T47D (cell line): ENCODE measurements around the gene VAV3.

Experiments used
- DNase-seq, 2 experiments: peaks; one replicate each; pipeline versions ENCODE4 v3.0.0 to v3.0.0-alpha.2; 2011 to 2012; ENCODE audit warnings: low read depth in 1 of 2, low spot score in 1 of 2
- JUND ChIP-seq: IDR thresholded peaks from 2 replicates; pipeline ENCODE4 v1.6.1; 2012; ENCODE audit warnings: low read depth
- in situ Hi-C: cut with HindIII; loops from 2 replicates; pipeline ENCODE4 v1.10.0; 2016; ENCODE audit warnings: low sequenced_read_pairs, low pct_unique_long_range_greater_than_20kb

The VAV3 gene

DNA sequence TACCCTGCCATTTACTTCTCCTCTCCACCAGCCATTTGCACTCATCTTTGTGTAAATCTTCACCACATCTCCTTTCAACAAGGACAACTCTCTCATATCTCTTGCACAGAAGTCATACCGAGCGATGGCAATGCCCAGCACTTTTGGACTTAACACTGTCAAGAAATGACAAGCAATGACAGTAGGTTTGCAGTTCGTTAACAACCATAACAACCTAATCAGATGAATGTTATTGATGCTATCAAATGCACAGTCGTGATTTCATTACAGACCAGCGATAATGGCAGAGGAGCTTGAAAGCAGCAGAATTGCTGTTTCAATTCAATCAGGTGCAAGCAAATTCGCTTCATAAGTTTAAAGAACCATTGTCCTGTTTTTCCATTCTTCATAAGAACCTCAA is 390.9 kb downstream of the VAV3 start:
- in situ Hi-C loops: no loop called here

DNA sequence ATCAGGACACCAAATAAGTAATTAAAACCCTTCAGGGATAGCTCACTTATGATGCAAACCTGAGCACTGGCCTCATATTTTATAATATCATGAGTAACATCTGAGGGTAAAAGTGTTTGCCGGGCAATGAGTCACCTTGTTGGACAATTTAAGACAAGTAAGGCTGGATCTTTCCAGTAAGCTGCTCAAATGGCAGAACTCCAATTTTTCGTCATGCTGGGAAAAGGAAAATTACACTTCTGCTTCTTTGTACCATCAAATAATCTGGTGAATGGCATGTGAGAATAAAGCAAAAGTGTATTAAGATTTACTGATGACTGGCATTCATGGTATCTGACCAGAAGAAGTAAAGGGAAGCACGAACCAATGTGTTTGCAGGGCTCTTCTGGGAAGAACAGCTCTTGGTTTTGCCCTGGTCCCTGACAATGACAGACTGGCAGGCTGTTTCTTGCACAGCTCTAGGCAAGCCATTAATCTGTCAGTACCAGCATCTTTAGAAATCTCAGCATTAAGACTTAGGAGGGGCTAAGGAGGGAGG is 392.2 kb downstream of the VAV3 start:
- in situ Hi-C loops: no loop called here
- DNase-seq: peak; percentile 37 to 75
- peak; percentile 87 for TF ChIP-seq JUND

More for the DNA sequence above, 390.9 kb downstream of the VAV3 start:
- DNase-seq: no peak
- no peak for TF ChIP-seq JUND

DNA sequence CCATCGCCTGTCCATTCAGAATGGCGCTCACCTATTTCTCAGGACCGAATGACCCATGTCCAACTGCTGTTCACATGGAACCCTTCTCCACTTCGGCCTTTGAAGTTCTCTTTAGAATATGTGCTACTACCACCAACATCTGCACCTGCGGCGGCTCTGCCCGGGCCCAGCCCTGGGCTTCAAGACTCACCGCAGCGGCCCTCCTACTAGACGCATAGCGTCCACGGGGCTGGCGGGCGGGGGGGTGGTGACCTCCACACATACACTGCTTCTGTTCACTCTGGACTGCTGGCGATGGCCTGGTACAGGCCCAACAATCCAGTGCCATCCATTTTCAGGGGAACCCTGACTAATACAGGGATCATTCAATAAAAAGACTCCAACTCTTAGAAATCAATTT is 394.2 kb downstream of the VAV3 start:
- no peak for DNase-seq
- in situ Hi-C loops: no loop called here
- TF ChIP-seq JUND: no peak

DNA sequence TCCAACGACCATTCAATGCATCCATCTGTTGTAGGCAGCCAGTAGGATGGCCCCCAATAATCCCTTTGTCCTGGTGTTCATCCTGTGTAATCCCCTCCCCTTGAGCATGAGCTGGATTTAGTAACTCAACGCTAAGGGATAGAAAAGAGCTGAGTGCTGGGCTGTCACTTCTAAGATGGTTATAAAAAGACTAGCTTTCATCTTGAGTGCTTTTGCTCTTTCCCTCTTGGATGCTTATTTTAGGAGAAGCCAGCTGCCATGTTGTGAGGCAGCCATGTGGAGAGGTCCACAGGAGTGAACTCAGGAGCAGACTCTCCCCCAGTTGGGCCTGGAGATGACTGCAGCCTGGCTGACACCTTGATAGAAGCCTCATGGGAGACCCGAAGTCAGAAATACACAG is 401.5 kb downstream of the VAV3 start:
- DNase-seq: no peak
- TF ChIP-seq JUND: no peak
- in situ Hi-C loops: no loop called here

DNA sequence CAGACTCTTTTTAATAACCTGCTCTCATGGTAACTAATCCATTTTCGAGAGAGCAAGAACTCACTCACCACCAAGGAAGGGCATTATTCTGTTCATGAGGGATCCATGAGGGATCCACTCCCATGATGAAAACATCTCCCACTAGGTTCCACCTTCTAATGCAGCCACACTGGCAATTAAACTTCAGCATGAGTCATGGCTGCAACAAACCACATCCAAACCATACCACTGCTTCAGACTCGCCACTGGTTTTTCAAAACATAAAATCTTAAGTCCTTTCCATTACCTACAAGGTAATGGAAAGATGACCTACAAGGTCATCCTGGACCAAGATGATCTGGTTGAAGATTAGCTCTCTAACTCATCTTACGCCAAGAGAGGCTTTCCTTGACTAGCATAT is 405.1 kb downstream of the VAV3 start:
- in situ Hi-C loops: no loop called here
- no peak for DNase-seq
- no peak for TF ChIP-seq JUND

DNA sequence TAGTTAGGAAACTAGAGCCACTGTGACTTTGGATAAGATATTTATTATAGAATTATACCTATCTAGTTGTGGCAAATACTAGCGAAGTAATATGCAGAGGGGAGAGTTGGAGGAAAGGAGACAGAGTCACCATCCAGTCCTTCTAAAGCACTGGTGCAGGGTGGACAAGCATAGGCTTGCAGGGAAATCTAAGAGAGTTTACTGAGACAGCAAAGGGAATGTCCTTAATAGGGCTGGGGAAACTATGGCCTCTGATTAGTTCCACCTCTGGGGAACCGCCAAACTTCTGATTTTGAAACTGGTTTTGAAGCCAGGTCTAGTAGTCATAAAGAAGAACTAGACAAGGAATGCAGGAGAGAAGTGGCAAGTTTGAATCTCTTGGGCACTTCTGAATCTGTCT is 407.9 kb downstream of the VAV3 start:
- no peak for TF ChIP-seq JUND
- in situ Hi-C loops: no loop called here
- DNase-seq: no peak

DNA sequence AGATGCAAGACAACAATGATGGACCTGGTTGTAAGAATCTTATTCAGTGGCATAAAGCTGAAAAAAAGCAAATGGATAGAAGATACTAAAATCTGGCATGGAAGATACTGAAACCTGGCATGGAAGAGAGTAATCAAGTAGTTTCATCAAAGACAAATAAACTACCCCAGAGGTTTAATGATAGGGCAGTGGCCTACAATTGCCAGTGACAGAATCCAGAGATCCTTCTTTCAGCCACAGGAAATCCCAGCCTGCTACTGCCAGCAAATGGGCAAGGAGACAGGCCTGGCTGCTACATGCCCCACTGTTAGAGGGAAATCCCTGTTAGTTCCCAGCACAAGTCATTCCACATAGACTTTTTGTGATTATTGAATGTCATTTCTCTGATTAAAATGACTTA is 409.4 kb downstream of the VAV3 start:
- DNase-seq: no peak
- in situ Hi-C loops: no loop called here
- no peak for TF ChIP-seq JUND

DNA sequence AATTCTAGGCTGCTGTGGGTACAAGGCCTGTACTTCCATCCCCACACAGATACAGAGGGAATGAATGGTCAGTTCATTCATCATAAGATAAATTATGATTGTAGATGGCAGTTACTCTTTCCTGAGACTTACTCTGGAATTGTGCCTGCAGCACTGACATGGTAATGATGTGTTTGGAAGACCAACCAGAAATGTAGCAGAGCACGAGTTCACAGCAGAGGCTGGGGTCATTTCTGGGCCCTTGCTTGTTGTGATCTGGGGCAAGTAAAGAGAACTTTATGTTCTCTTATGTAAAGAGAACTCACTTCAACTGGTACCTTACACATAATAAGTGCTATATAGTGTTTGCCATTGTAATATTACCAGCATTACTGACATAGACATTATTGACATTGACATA is 412.2 kb downstream of the VAV3 start:
- TF ChIP-seq JUND: no peak
- in situ Hi-C loops: no loop called here
- DNase-seq: no peak

DNA sequence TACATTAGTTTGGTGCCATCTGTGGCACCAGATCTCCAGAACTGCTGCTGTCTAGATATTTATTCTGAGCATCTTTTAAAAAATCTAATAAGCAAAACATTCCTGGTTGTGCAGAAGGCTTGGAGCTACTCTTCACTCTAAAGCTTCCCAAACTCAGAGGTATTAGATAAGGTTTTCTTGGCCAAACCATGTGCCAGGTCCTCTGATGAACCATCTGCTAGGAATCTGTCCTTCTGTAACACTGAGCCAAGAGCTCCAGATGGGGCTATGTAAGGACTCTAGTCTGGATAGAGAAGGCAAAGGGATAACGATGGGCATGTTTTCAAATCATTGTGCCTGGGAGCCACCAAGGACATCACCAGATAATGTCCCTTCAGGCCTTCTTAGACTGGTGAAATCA is 413.5 kb downstream of the VAV3 start:
- in situ Hi-C loops: no loop called here
- no peak for TF ChIP-seq JUND
- no peak for DNase-seq

DNA sequence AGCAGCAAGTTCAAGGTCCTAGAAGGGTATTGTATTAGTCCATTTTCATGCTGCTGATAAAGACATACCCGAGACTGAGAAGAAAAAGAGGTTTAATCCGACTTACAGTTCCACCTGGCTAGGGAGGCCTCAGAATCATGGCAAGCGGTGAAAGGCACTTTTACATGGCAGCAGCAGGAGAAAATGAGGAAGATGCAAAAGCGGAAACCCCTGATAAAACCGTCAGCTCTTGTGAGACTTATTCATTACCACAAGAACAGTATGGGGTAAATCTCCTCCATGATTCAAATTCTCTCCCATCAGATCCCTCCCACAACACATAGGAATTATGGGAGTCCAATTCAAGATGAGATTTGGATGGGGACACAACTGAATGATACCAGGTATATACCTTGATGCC is 414.6 kb downstream of the VAV3 start:
- in situ Hi-C loops: no loop called here
- no peak for TF ChIP-seq JUND
- no peak for DNase-seq

DNA sequence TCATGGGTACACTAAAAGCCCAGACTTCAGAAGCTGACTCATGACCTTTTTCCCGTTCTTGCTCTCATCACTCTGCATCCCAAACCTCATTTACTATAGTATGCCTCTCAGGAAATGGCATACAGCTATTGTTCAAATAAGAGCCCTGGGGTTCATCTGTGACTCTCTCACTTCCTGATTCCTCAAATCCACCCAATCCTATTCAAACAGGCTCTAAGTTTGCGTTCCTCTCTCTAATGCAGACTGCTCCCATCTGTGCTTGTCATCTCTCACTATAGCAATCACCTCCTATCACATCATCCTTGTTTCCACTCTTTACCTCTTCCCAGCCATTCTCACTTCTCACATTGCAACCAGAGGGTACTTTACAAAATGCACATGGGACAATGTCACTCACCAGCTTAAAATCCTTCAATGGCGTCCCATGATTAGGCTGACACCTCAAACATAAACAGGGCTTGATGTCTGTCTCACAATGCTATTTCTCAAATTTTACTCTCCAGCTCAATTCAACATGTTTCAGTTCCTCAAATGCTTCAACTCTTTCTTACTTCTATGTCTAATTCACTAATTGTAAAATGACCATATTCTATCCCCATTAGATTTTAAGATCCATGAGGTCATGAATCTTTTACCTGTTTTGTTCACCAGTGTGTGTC is 415.7 kb downstream of the VAV3 start:
- no peak for DNase-seq
- no peak for TF ChIP-seq JUND
- in situ Hi-C loops: no loop called here

DNA sequence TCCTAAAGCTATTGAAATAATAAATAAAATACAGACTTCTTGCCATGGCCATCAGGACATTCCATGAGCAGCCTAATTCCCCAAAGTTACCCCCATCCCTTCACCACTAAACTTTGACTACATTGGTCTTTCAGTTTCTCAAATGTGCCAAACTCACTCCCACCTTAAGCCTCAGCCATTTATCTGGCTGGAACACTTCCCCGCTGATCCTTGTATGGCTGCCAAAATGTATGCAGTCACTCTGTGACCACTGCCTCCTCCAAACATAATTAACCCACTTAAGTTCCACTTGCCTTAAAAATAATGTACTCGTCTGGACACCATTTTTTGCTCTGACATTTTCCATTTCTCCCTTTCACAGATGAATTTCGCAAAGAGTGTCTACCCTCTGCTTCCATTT is 416.7 kb downstream of the VAV3 start:
- TF ChIP-seq JUND: no peak
- DNase-seq: no peak
- in situ Hi-C loops: no loop called here

DNA sequence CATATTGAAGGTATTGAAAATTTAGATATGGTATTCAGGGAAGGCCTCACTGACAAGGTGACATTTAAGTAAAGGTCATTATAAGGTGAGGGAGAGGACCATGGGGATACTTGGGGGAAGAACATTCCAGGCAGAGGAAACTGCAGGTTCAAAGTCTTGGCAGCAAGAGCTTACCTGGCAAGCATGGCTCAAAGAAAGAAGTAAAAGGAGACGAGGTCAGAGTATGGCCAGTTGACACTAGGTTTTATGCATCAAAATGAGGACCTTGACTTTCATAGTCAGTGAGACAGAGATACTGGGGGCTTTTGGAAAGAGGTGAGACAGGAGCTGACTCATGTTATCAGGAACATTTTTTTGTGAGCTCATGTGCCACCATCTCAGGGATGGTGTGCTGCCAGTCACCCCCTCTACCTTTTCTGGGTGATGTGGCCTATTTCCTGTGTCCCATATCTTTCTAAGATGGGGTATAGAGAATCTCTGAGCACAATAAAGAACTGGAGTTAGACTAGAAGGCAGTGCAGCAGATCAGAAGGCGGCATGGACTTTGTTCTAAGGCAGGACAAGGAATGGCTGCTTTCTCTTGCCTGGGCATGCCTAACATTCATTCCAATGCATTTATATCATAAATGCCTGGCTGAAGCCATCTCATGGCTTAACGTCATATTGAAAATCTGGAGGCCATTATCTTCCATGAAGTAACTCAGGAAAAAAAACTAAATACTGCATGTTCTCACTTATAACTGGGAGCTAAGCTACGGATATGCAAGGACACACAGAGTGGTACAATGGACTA is 417.4 kb downstream of the VAV3 start:
- in situ Hi-C loops: no loop called here
- no peak for DNase-seq
- TF ChIP-seq JUND: no peak
